D341Med (cell line): ENCODE data around the gene KRTAP5-4.
A peak's percentile ranks its signal among the peaks of the same experiment; 100 is the strongest.
"Not testable (repeated sequence)": the region's sequence is repeated elsewhere in the genome, so short reads cannot be mapped to it uniquely, and the experiment has no call there.

Source experiments
- DNase-seq: peaks from one replicate; pipeline ENCODE4 v3.0.0; 2012; ENCODE audit warnings: low spot score

KRTAP5-4 gene

GRCh38 chr11:1652771-1653540, 31.0 kb upstream of the KRTAP5-4 start:
- peak; percentile 92 for DNase-seq

GRCh38 chr11:1652442-1652770, 30.5 kb upstream of the KRTAP5-4 start:
- no peak for DNase-seq

GRCh38 chr11:1652026-1652425, 30.1 kb upstream of the KRTAP5-4 start:
- DNase-seq: no peak

- no peak for DNase-seq
These were observed 29.6 kb upstream of the KRTAP5-4 start for GRCh38 chr11:1651411-1651980.

GRCh38 chr11:1650918-1651262, 29.0 kb upstream of the KRTAP5-4 start:
- no peak for DNase-seq

GRCh38 chr11:1650034-1650917, 28.3 kb upstream of the KRTAP5-4 start:
- no peak for DNase-seq

GRCh38 chr11:1648653-1649420, 26.9 kb upstream of the KRTAP5-4 start:
- DNase-seq: no peak

- DNase-seq: no peak
These were observed 26.1 kb upstream of the KRTAP5-4 start for GRCh38 chr11:1647901-1648652.

GRCh38 chr11:1646540-1646939, 24.6 kb upstream of the KRTAP5-4 start:
- DNase-seq: not testable (repeated sequence)

GRCh38 chr11:1645357-1645821, 23.5 kb upstream of the KRTAP5-4 start:
- no peak for DNase-seq

GRCh38 chr11:1644601-1645356, 22.8 kb upstream of the KRTAP5-4 start:
- no peak for DNase-seq

GRCh38 chr11:1643146-1643690, 21.3 kb upstream of the KRTAP5-4 start:
- no peak for DNase-seq

- DNase-seq: no peak
These were observed 20.6 kb upstream of the KRTAP5-4 start for GRCh38 chr11:1642288-1643145.

GRCh38 chr11:1641096-1641495, 19.2 kb upstream of the KRTAP5-4 start:
- no peak for DNase-seq

GRCh38 chr11:1640076-1640946, 18.4 kb upstream of the KRTAP5-4 start:
- DNase-seq: peak; percentile 83

- DNase-seq: no peak
These were observed 17.7 kb upstream of the KRTAP5-4 start for GRCh38 chr11:1639666-1640065.

GRCh38 chr11:1639102-1639620, 17.2 kb upstream of the KRTAP5-4 start:
- no peak for DNase-seq

GRCh38 chr11:1638344-1638743, 16.4 kb upstream of the KRTAP5-4 start:
- no peak for DNase-seq
